DMS 273 (cell line): ENCODE measurements around the gene ABHD5.

Experiments
- DNase-seq: peaks from one replicate; lab custom pipeline; 2025; ENCODE audit not compliant: unreplicated experiment; lab: John Stamatoyannopoulos, UW

Gene ABHD5

DNA sequence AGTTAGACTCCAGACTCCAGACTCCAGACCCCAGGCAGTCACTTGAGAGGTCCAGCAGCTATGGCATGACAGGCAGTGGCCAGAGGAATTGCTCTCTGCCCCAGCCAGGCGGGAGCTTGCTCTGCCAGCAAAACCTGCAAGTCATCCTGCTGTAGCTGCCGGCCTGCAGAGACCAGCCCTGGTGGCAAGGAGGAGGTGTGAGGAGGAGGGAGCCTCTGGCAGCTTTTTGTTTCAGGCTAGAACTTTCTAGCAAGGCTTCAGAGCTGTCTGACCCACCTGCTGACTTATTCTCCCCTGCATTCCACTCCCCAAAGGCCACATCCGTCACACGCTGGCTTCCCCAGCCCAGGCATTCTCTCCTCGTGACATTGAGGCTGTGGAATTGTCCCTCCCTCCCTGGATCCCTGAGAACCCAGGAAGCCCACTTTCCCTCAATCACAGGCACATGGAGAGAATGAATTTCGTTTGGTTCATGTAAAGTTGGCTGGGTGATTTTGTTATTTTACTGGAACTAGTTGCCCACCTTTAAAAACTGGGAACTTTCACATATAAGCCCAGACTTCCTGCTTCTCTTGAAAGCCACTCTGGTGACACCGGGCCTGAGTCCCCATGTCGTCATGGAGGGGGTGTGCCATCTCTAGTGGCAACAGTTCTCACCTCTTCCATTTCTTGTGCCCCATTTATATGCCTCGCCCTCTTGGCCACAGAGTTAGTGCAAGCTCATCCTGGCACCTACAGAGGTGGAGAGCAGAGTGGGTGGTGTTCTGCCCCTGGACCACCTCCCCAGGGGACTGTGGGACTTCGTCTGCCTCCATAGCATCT, 82.7 kb downstream of the ABHD5 start:
- DNase-seq: no peak

DNA sequence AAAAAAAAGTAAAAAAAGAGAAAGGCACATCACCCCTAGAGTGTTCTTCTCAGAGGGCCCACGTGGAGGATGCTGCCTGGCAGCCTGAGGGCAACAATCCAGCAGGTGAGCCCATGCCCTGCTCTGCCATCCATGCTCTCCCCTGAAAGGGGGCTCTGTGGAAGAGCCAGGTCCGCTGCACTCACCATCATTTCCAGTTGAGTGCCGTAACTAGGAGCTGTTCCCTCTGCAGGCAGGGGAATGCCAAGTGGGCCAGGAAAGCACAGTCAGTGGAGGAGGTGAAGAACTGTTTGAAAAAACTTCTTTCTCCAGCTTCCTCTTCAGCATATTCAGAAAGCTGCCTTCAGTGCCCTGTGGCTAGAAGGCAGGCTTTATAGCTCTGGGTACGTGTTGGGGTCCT, 84.1 kb downstream of the ABHD5 start:
- no peak for DNase-seq

DNA sequence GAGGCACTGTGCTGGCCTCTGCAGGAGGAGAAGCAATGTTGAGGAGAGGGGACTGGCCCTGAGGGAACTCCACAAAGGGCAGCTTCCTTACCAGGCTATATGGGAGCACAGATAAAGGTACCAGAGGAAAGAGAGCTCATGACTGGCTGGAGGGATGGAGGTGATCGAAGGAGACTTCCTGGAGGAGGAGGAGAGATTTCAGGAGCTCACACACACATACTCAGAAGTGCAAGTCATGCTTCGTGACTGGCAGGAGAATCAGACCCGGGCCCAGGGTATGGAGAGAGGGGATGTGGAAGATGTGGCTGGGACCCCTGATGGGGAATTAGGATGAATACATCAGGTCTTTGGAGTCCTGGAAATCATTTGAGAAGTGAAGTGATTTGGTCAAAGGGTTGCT, 85.4 kb downstream of the ABHD5 start:
- DNase-seq: no peak

DNA sequence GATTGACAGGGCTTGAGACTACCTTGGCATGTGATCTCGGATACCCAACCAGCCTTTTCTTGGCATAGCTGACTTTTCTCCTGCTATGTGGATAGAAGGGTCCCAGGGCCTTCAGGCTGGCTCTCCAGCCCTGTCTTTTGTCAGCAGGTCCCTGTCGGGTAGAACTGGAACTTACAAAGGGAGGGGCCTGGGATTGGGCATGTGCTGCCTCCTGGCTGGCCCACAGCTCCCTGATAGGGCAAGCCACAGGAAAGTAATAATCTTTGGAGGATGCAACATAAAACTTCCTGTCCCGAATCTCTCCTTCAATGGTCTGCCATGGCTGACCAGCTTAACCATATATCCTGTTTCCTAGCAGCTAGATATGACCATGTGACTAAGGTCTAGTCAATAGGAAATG, 89.1 kb downstream of the ABHD5 start:
- no peak for DNase-seq

DNA sequence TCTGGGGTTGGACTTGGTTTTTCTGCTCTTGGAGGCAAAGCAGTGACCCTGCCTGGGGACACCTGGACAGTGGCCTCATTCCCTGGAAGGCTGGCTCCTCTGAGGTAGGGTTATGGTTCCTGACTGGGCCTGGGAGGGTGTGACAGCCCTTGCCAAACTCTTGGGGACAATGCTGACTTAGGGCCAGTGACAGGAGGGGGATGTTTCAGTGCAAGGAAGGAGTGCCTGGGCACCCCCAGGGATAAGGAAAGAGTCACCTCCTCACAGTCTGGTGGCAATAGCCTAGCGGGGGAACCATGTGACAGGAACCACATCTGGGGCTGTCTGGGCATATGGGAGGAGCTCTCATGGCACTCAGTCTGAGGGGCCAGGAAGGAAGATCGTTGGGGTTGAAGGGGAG, 91.8 kb downstream of the ABHD5 start:
- DNase-seq: no peak
